H1 (cell line): ENCODE data around the gene NEBL. TPM values are rescaled to one million over a fixed set of nuclear protein-coding genes. Genes with fewer than 3 reads are reported as not detected.

Source experiments
- CTCF ChIA-PET: fragments of 300-600 bp; sonication (Branson Sonifier 250); formaldehyde crosslinking; loops from one replicate; lab custom pipeline; 2021; ENCODE audit not compliant: partially characterized antibody; lab: Charles Lee
- POLR2A ChIA-PET: fragments of 300-600 bp; sonication (Branson Sonifier 250); formaldehyde crosslinking; loops from one replicate; lab custom pipeline; 2021; ENCODE audit warnings: inconsistent platforms; ENCODE audit not compliant: partially characterized antibody; lab: Charles Lee
- DNase-seq, 2 experiments: peaks; one replicate each; pipeline versions ENCODE4 v3.0.0 to v3.0.0-alpha.2; 2010 to 2022; ENCODE audit warnings: low spot score in 2 of 2, low read depth in 1 of 2, mixed read lengths in 1 of 2
- FAIRE-seq: peaks from 2 replicates; lab custom pipeline; 2011; peaks lifted over from hg19 to GRCh38; lab: Jason Lieb, UNC
- H2AFZ ChIP-seq: 2 replicates; pipeline ENCODE4 v1.8.1; 2012; ENCODE audit warnings: low read length, inconsistent platforms
- H2AK5ac ChIP-seq: 2 replicates; pipeline ENCODE4 v1.6.1; 2013; ENCODE audit warnings: low read depth, low read length
- H2BK120ac ChIP-seq: replicated peaks from 2 replicates; pipeline ENCODE3; 2013; ENCODE audit warnings: low read depth, low read length, inconsistent platforms
- H2BK12ac ChIP-seq: 2 replicates; pipeline ENCODE4 v1.6.1; 2013; ENCODE audit warnings: low read depth, low read length
- H2BK15ac ChIP-seq: 2 replicates; pipeline ENCODE4 v1.6.1; 2013; ENCODE audit warnings: low read length
- H2BK20ac ChIP-seq: 2 replicates; pipeline ENCODE4 v1.6.1; 2013; ENCODE audit warnings: low read length
- H2BK5ac ChIP-seq: 2 replicates; pipeline ENCODE4 v1.6.1; 2013; ENCODE audit warnings: low read depth, low read length
- H3K14ac ChIP-seq: 2 replicates; pipeline ENCODE4 v1.6.1; 2013; ENCODE audit warnings: inconsistent platforms; ENCODE audit not compliant: insufficient read length
- H3K18ac ChIP-seq: 2 replicates; pipeline ENCODE4 v1.6.1; 2013; ENCODE audit warnings: low read length; ENCODE audit errors: extremely low read depth
- H3K23ac ChIP-seq: 2 replicates; pipeline ENCODE4 v1.6.1; 2013; ENCODE audit warnings: inconsistent platforms; ENCODE audit not compliant: insufficient read length
- H3K23me2 ChIP-seq: 2 replicates; pipeline ENCODE4 v1.6.1; 2013; ENCODE audit warnings: low read depth, low read length
- H3K27ac ChIP-seq: 2 replicates; pipeline ENCODE4 v1.6.1; 2011; ENCODE audit warnings: low read depth, low read length, inconsistent platforms
- H3K27me3 ChIP-seq, 4 experiments: replicated peaks in 1 of 4; 1 replicate in 1 of 4; 2 replicates in 3 of 4; pipeline versions ENCODE4 v1.6.1 to v1.8.1; 2011 to 2013; ENCODE audit warnings: low read length in 3 of 4, mild to moderate bottlenecking in 3 of 4, inconsistent platforms in 2 of 4, mixed read lengths in 2 of 4, moderate library complexity in 1 of 4; ENCODE audit not compliant: control insufficient read depth in 3 of 4, insufficient read depth in 3 of 4; ENCODE audit errors: extremely low read depth in 1 of 4
- H3K36me3 ChIP-seq, 4 experiments: 2 replicates each; pipeline versions ENCODE4 v1.6.1 to v1.8.1; 2011 to 2013; ENCODE audit warnings: mild to moderate bottlenecking in 4 of 4, low read length in 3 of 4, moderate library complexity in 2 of 4, control low read depth in 1 of 4, inconsistent platforms in 1 of 4; ENCODE audit not compliant: insufficient read depth in 4 of 4, control insufficient read depth in 2 of 4
- H3K4ac ChIP-seq: replicated peaks from 2 replicates; pipeline ENCODE3; 2013; ENCODE audit warnings: low read length, low read depth, mixed read lengths, inconsistent platforms; ENCODE audit not compliant: insufficient read length
- H3K4me1 ChIP-seq, 4 experiments: replicated peaks in 1 of 4; 1 replicate in 1 of 4; 2 replicates in 3 of 4; pipeline versions ENCODE4 v1.6.1 to v1.8.1; 2011 to 2013; ENCODE audit warnings: low read length in 3 of 4, inconsistent platforms in 2 of 4, mixed read lengths in 1 of 4; ENCODE audit not compliant: insufficient read depth in 4 of 4, control insufficient read depth in 3 of 4
- H3K4me2 ChIP-seq, 2 experiments: 2 replicates each; pipeline versions ENCODE4 v1.6.1 to v1.8.1; 2011 to 2013; ENCODE audit warnings: low read depth in 2 of 2, low read length in 2 of 2, control low read depth in 1 of 2, inconsistent platforms in 1 of 2, mild to moderate bottlenecking in 1 of 2; ENCODE audit not compliant: insufficient read depth in 1 of 2
- H3K4me3 ChIP-seq, 4 experiments: fragments of 200-600, 300-600 bp in 1 of 4; sonication (generic), shearing (Covaris generic), sonication (Bioruptor Twin) in 1 of 4; 2 replicates each; pipeline versions ENCODE4 v1.5.1 to v1.8.1; 2011 to 2016; ENCODE audit warnings: low read length in 4 of 4, low read depth in 3 of 4, control low read depth in 2 of 4, inconsistent platforms in 2 of 4, mild to moderate bottlenecking in 2 of 4, mixed read lengths in 1 of 4, moderate library complexity in 1 of 4; ENCODE audit not compliant: insufficient read depth in 2 of 4; ENCODE audit errors: extremely low read depth in 1 of 4
- H3K56ac ChIP-seq: replicated peaks from 2 replicates; pipeline ENCODE3; 2013; ENCODE audit warnings: low read depth, mild to moderate bottlenecking, mixed read lengths, low read length, inconsistent platforms; ENCODE audit not compliant: insufficient read length
- H3K79me1 ChIP-seq: 2 replicates; pipeline ENCODE4 v1.6.1; 2013; ENCODE audit warnings: low read depth, low read length, control low read depth
- H3K79me2 ChIP-seq, 2 experiments: 2 replicates each; pipeline versions ENCODE4 v1.6.1 to v1.8.1; 2012 to 2013; ENCODE audit warnings: low read length in 2 of 2, mild to moderate bottlenecking in 2 of 2, inconsistent platforms in 1 of 2; ENCODE audit not compliant: insufficient read depth in 2 of 2, control insufficient read depth in 1 of 2
- H3K9ac ChIP-seq, 4 experiments: replicated peaks in 1 of 4; 1 replicate in 1 of 4; 2 replicates in 3 of 4; pipeline versions ENCODE4 v1.6.1 to v1.8.1; 2011 to 2013; ENCODE audit warnings: low read depth in 3 of 4, low read length in 3 of 4, control low read depth in 2 of 4, mild to moderate bottlenecking in 2 of 4, moderate library complexity in 2 of 4, inconsistent platforms in 1 of 4; ENCODE audit errors: extremely low read depth in 1 of 4
- H3K9me3 ChIP-seq, 2 experiments: 2 replicates each; pipeline versions ENCODE4 v1.6.1 to v1.8.1; 2012 to 2013; ENCODE audit warnings: mild to moderate bottlenecking in 2 of 2, moderate library complexity in 2 of 2, control low read depth in 1 of 2, inconsistent platforms in 1 of 2, low read depth in 1 of 2, low read length in 1 of 2, mixed read lengths in 1 of 2; ENCODE audit not compliant: insufficient read depth in 2 of 2
- H4K20me1 ChIP-seq, 2 experiments: replicated peaks in 1 of 2; 2 replicates each; pipeline versions ENCODE3 to v1.8.1; 2011 to 2013; ENCODE audit warnings: inconsistent platforms in 2 of 2, low read length in 2 of 2, mild to moderate bottlenecking in 1 of 2; ENCODE audit not compliant: insufficient read depth in 2 of 2, control insufficient read depth in 1 of 2
- H4K5ac ChIP-seq: 2 replicates; pipeline ENCODE4 v1.6.1; 2013; ENCODE audit warnings: low read length, low read depth, mixed read lengths, inconsistent platforms; ENCODE audit not compliant: insufficient read length
- H4K8ac ChIP-seq: 2 replicates; pipeline ENCODE4 v1.8.0; 2013; ENCODE audit warnings: mild to moderate bottlenecking, moderate library complexity, low read length, inconsistent platforms; ENCODE audit not compliant: insufficient read depth; ENCODE audit errors: extremely low read depth
- H4K91ac ChIP-seq: replicated peaks from 2 replicates; pipeline ENCODE3; 2013; ENCODE audit warnings: low read length, mixed read lengths, inconsistent platforms; ENCODE audit not compliant: insufficient read length
- BCL11A ChIP-seq, 2 experiments: IDR thresholded peaks; one replicate each; pipeline ENCODE4 v1.6.1; 2011; ENCODE audit warnings: low read depth in 2 of 2, low read length in 2 of 2, mild to moderate bottlenecking in 2 of 2
- CBX5 ChIP-seq: fragments of 300-800, 300-1000 bp; sonication (generic); IDR thresholded peaks from 2 replicates; pipeline ENCODE4 v1.7.1; 2016; ENCODE audit warnings: antibody characterized with exemption, low read length, low read depth
- CBX8 ChIP-seq: fragments of 300-800, 300-1000 bp; sonication (generic); IDR thresholded peaks from 2 replicates; pipeline ENCODE4 v1.7.1; 2016; ENCODE audit warnings: low read depth, low read length, borderline replicate concordance
- CREB1 ChIP-seq: IDR thresholded peaks from 2 replicates; pipeline ENCODE4 v1.6.1; 2012; ENCODE audit warnings: inconsistent platforms
- HDAC2 ChIP-seq, 2 experiments: fragments of 300-600 bp in 1 of 2; sonication (generic) in 1 of 2; IDR thresholded peaks; 2 replicates each; pipeline ENCODE4 v1.6.1; 2011 to 2012; ENCODE audit warnings: low read depth in 2 of 2, low read length in 2 of 2, mild to moderate bottlenecking in 2 of 2, moderate library complexity in 2 of 2, borderline replicate concordance in 1 of 2, inconsistent platforms in 1 of 2
- KDM5A ChIP-seq: fragments of 200-600 bp; IDR thresholded peaks from 2 replicates; pipeline ENCODE4 v1.7.1; 2012; ENCODE audit warnings: mild to moderate bottlenecking, low read length, inconsistent platforms, mixed read lengths
- SIN3A ChIP-seq, 2 experiments: IDR thresholded peaks in 1 of 2; conservative IDR thresholded peaks in 1 of 2; 2 replicates each; pipeline ENCODE4 v1.6.1; 2011 to 2012; ENCODE audit warnings: low read length in 2 of 2, improper control_type of control experiment in 1 of 2, low read depth in 1 of 2, mild to moderate bottlenecking in 1 of 2
- SIX5 ChIP-seq: IDR thresholded peaks from 2 replicates; pipeline ENCODE4 v1.6.1; 2011; ENCODE audit warnings: mild to moderate bottlenecking, low read depth, low read length
- SRF ChIP-seq: IDR thresholded peaks from 2 replicates; pipeline ENCODE4 v1.6.1; 2011; ENCODE audit warnings: mild to moderate bottlenecking, low read depth, low read length, moderate library complexity
- TBP ChIP-seq: IDR thresholded peaks from 2 replicates; pipeline ENCODE4 v1.6.1; 2011; ENCODE audit warnings: low read depth, low read length, improper control_type of control experiment
- WGBS, 2 experiments: shearing (Covaris generic) in 1 of 2; methylation state at CpG; one replicate each; pipeline versions ENCODE4 v1.1.6 to v1.1.7; 2013 to 2015; ENCODE audit warnings: low lambda C conversion rate in 2 of 2, mixed read lengths in 2 of 2, inconsistent platforms in 1 of 2, low coverage in 1 of 2, missing lambda C conversion rate in 1 of 2; ENCODE audit not compliant: insufficient replicate concordance in 2 of 2, insufficient coverage in 1 of 2, insufficient read length in 1 of 2; ENCODE audit errors: extremely low coverage in 1 of 2, missing lambda C conversion rate in 1 of 2; 5-methylcytosine and 5-hydroxymethylcytosine counted together
- polyA plus RNA-seq, 7 experiments: library from polyadenylated mRNA; depleted of rRNA in 3 of 7; stranded (reverse) in 5 of 7; unstranded in 2 of 7; fragments of >200 nt in 5 of 7; fragments of 200-250 nt in 2 of 7; gene quantifications; 1 replicate in 5 of 7; 2 replicates in 1 of 7; 4 replicates in 1 of 7; pipeline versions ENCODE4 v1.2.1 to v1.2.3, GENCODE V29; 2011 to 2013; ENCODE audit warnings: missing spikeins in 2 of 7, mixed read lengths in 2 of 7
- total RNA-seq: library from RNA; stranded (reverse); fragmentation: NEBNext Ultra II Directional; extraction: Animal tissue kit (Norgen Biotek cat#: 25700); gene quantifications from 2 replicates; pipeline ENCODE4 v1.2.1, GENCODE V29; 2021
- TF ChIP-seq, protein P1 (sequence below): IDR thresholded peaks from 2 replicates; pipeline ENCODE4 v1.6.1; 2011; ENCODE audit warnings: low read length, improper control_type of control experiment
- TF ChIP-seq, protein P2 (sequence below): IDR thresholded peaks from 2 replicates; pipeline ENCODE4 v1.6.1; 2012; ENCODE audit warnings: low read length, inconsistent platforms

Gene NEBL
- total and polyA plus RNA-seq, 2 of the 8 experiments (the other 6 are each of a cell fraction or from before 2014, with no cell fraction given): 7.5 to 10.5 TPM

DNA sequence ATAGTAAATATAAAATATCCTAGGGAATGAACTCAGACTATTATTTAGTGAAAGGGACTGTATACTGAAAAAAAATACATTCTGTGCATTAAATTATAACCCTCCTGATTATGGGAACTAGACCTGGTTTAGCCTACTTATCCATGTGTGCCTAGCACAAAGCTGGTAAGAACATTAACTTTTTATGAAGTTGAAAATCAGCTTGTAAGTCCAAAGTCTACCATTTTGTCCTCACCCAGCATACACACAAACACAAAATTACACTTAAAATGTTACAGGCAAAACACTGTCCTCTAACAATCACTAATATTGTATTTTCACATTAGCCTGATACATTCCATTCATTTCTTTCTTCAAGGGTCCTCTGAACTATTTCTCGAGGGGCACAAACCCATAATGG lies 19.9 kb upstream of the NEBL start:
- no peak overlapping the region for H2BK12ac ChIP-seq
- H2BK120ac ChIP-seq: no peak overlapping the region
- no peaks in the 10 kb centered on the region for H3K36me3 ChIP-seq
- H3K14ac ChIP-seq: no peak overlapping the region
- no peak overlapping the region for H3K4ac ChIP-seq
- H3K23me2 ChIP-seq: no peaks in the 10 kb centered on the region
- H3K79me1 ChIP-seq: no peaks in the 10 kb centered on the region
- H3K18ac ChIP-seq: no peak overlapping the region
- H3K4me3 ChIP-seq: no peak overlapping the region
- H2BK5ac ChIP-seq: no peak overlapping the region
- DNase-seq: no peak
- POLR2A ChIA-PET: no interaction called here
- no peak overlapping the region for H2AK5ac ChIP-seq
- no peak overlapping the region for H3K9ac ChIP-seq
- H4K20me1 ChIP-seq: peaks cover 0 to 1% of the 10 kb centered on the region in 2 experiments
- H3K4me1 ChIP-seq: no peaks in the 10 kb centered on the region
- no peak overlapping the region for H2BK20ac ChIP-seq
- H4K5ac ChIP-seq: no peak overlapping the region
- no peak overlapping the region for H3K27ac ChIP-seq
- WGBS, 2 experiments: 79% methylated on average over 1 of the region's 1 CpG; no CpG with 5 or more reads in 1 of the 2 experiments
- no peak overlapping the region for H3K4me2 ChIP-seq
- no peak overlapping the region for H4K91ac ChIP-seq
- no peaks in the 10 kb centered on the region for H3K79me2 ChIP-seq
- no peaks in the 10 kb centered on the region for H3K27me3 ChIP-seq
- CTCF ChIA-PET: no interaction called here
- FAIRE-seq: no peak
- no peaks in the 10 kb centered on the region for H3K9me3 ChIP-seq
- no peak overlapping the region for H2BK15ac ChIP-seq
- no peak overlapping the region for H3K23ac ChIP-seq
- no peak overlapping the region for H3K56ac ChIP-seq
- no peak overlapping the region for H2AFZ ChIP-seq
- no peak overlapping the region for H4K8ac ChIP-seq
- no peak for TF ChIP-seq KDM5A
- TF ChIP-seq SIX5: no peak
- TF ChIP-seq, protein P1, sequence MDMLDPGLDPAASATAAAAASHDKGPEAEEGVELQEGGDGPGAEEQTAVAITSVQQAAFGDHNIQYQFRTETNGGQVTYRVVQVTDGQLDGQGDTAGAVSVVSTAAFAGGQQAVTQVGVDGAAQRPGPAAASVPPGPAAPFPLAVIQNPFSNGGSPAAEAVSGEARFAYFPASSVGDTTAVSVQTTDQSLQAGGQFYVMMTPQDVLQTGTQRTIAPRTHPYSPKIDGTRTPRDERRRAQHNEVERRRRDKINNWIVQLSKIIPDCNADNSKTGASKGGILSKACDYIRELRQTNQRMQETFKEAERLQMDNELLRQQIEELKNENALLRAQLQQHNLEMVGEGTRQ: no peak
- TF ChIP-seq CBX8: no peak
- TF ChIP-seq CREB1: no peak
- no peak for TF ChIP-seq CBX5
- TF ChIP-seq, protein P2, sequence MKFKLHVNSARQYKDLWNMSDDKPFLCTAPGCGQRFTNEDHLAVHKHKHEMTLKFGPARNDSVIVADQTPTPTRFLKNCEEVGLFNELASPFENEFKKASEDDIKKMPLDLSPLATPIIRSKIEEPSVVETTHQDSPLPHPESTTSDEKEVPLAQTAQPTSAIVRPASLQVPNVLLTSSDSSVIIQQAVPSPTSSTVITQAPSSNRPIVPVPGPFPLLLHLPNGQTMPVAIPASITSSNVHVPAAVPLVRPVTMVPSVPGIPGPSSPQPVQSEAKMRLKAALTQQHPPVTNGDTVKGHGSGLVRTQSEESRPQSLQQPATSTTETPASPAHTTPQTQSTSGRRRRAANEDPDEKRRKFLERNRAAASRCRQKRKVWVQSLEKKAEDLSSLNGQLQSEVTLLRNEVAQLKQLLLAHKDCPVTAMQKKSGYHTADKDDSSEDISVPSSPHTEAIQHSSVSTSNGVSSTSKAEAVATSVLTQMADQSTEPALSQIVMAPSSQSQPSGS: no peak
- TF ChIP-seq TBP: no peak
- TF ChIP-seq BCL11A (IDR thresholded peaks at IDR 0.05; ENCODE audit: low read depth in 2 of 2, low read length in 2 of 2): no peak
- TF ChIP-seq HDAC2 (IDR thresholded peaks at IDR 0.05; ENCODE audit: borderline replicate concordance in 1 of 2, low read depth in 2 of 2, low read length in 2 of 2): no peak
- no peak for TF ChIP-seq SIN3A (conservative IDR thresholded peaks at IDR 0.05 in 1 of 2, IDR thresholded peaks at IDR 0.05 in 1 of 2; ENCODE audit: low read depth in 1 of 2, low read length in 2 of 2)
- TF ChIP-seq SRF: no peak
